Activated CD8-positive, alpha-beta memory T cell treated with anti-CD3 and anti-CD28 coated beads for 48 hours (primary cell): Measurements from ENCODE around the gene TLX1.
A peak's percentile ranks its signal among the peaks of the same experiment; 100 is the strongest.
"Not testable (repeated sequence)": the region's sequence is repeated elsewhere in the genome, so short reads cannot be mapped to it uniquely, and the experiment has no call there.

ENCODE experiments used
- DNase-seq, 3 experiments: peaks; one replicate each; pipeline ENCODE4 v3.0.0-alpha.2; 2020; ENCODE audit warnings: low read depth in 2 of 3, low spot score in 2 of 3

Gene TLX1

DNA sequence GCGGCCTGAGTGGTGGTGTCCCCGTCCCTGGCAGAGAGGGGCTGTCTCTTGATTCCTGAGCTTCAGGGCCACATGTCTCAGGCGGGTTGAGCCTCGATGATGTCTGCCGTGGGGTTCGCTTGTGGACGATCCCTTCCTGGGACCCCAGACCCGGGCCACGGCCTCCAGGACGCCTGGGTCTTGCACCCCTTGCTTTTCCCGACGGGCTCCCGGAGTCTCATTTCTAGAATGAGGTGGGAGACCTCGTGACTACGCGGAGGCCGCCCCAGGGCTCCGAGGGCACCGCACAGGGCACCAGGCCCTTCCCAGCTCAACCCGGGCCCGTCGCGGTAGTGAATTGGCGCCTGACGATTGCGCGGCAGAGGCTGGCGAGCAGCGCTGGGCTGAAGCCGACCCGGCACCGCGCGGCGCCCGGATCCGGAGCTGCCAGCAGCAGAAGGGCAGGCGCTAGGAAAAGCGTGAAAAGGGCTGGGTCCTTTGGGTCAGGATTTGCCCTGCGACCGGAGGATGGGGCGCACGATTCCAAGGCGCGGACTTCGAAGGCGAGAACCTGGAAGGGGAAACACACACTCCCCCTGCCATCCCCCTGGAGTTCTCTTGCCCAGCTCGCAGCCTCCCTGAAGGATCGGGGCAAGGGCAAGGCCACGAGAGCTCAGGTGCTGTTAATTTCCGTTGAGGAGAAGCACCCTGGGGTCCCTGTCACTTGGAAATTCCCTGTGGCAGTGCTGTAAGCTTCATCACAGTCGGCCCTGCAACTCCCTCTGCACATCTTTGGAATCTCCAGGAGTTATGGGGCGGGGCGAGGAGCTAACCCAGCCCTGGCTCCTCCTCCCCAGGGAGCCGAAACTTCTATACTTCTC, 15.5 kb downstream of the TLX1 start:
- no peak for DNase-seq

- DNase-seq, result no peak
Observed at GRCh38 chr10:101151395-101151794, 20.3 kb downstream of the TLX1 start.

DNA sequence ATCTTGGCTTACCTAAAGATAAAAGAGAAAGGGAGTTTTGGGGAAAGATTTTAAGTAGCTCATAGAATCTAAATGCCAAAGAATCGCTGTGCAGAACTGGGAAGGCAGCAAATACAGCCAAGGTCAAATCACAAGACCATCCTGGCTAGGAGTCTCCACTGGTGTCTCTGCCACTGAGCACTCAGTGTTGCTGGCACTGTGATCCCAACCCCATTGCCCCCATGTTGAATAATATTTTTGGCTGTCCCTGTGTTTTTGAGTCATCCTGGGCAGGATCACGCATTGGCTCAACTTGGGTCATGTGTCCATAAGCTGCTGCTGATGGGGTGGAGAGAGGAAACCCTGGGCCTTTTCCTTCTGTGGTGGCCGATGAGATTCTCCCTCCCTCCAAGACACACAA, 21.2 kb downstream of the TLX1 start:
- DNase-seq, result no peak

DNA sequence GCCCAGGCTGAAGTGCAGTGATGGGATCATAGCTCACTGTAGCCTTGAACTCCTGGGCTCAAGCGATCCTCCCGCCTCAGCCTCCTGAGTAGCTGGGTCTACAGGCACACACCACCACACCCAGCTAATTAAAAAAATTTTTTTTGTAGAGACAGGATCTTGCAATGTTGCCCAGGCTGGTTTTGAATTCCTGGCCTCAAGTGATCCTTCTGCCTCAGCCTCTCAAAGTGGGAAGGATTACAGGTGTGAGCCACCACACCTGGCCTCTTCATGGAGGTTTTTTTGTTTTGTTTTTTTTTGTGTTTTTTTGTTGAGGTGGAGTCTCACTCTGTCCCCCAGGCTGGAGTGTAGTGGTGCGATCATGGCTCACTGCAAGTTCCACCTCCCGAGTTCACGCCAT, 23.4 kb downstream of the TLX1 start:
- not testable (repeated sequence) for DNase-seq

GRCh38 chr10:101155896-101156295, 24.8 kb downstream of the TLX1 start:
- no peak for DNase-seq

GRCh38 chr10:101157756-101158458, 26.8 kb downstream of the TLX1 start:
- no peak for DNase-seq

DNA sequence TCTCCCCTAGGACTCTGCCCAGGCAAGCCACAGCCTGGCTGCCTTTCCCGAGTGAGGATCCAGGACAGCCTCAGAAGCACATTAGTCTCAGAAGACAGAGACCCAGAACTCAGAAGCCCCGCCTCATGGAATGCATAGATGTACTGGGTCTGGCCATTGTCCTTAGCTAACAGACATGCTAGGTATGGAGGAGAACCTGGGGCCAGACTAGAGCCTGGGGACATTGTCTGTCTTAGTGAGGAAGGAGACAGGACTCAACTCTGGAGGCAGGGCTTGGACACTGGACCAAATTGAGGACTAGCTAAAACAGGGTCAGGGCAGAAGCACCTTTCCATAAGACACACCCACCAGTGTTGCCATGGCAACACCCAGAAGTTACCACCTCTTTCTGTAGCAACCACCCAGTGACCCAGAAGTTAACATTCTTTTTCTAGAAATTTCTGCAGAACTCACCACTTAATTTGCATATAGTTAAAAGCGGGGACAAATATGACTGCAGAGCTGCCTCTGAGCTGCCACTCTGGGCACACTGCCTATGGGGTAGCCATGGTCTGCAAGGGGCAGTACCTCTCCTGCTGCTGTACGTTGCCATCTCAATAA, 27.5 kb downstream of the TLX1 start:
- DNase-seq, result no peak

- DNase-seq, result peak in 2 of 3 experiments; percentile 12 to 67
Observed at GRCh38 chr10:101161494-101162299, 30.6 kb downstream of the TLX1 start.

DNA sequence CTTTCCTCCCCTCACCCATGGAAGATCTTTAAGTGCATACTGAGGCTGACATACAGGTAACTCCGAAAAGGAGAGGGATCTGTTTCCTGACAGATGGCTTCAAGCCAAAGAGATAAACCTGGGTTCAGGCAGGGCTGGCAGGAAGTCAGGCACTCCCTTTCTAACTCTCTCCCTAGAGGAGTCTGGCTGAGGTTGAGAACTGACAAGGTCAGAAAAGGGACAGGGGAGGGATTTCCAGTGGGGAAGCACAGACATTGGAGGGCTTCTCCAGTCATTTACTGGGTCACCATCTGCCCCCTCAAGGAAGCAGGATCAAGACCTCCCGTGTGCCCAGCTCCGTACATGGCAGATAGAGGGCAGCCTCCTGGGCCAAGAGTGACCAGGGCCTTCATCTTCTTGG, 31.6 kb downstream of the TLX1 start:
- no peak for DNase-seq

DNA sequence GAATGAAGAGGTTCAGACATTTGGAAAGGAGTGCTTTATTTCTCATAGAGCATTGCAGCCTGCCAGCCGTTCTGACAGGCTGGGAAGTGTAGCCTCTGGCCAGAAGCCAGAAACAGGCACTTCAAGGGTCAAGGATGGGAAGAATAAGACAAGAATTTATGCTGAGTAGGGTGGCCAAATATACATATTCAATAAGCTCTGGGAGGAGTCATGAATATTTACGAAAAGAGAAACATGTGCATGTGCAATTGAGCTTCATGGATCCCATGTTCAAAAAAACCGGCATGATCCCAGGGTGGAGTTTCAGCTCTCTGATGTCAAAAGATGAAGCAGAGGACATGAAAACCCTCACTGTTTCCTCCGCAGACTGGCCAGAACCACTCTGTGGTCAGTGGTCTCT, 32.9 kb downstream of the TLX1 start:
- no peak for DNase-seq

- DNase-seq, result no peak
Observed at GRCh38 chr10:101165736-101166135, 34.6 kb downstream of the TLX1 start.

GRCh38 chr10:101166430-101166829, 35.3 kb downstream of the TLX1 start:
- no peak for DNase-seq

DNA sequence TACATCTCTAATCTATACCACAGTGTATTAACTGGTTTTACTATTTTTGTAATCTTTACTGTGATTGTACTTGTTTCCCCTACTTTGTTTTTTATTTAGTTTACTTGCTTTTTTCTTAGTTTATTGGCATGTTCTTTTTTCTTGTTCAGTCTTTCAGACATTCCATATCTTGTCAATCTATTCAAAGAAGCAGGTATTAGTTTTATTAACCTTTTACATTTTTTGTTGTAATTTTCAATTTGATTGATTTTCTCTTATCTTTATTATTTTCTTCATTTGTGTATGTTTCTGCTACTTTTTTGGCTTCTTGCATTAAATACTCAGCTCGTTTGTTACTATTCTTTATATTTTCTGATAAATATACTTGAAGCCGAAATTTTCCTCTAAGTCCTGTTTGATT, 41.6 kb downstream of the TLX1 start:
- DNase-seq, result no peak

GRCh38 chr10:101174319-101174718, 43.2 kb downstream of the TLX1 start:
- no peak for DNase-seq

DNA sequence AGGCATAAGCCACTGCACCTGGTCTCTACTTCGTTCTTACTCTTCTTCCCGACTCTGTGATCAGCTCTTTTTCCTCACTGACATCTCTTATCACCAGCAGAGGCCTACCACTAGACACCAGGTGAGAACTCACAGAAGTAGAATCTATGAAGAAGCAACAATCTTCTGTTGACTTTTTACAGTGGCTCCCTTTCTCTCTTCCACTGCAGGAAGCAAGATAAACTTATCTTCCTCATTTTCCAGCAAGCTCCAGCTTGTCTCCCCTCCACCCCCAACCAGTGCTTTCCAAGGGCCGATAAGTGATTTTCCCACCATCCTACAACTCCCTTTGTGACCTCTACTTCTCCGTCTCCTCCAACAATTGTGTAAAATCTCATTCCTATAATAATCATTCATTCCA, 45.5 kb downstream of the TLX1 start:
- no peak for DNase-seq

DNA sequence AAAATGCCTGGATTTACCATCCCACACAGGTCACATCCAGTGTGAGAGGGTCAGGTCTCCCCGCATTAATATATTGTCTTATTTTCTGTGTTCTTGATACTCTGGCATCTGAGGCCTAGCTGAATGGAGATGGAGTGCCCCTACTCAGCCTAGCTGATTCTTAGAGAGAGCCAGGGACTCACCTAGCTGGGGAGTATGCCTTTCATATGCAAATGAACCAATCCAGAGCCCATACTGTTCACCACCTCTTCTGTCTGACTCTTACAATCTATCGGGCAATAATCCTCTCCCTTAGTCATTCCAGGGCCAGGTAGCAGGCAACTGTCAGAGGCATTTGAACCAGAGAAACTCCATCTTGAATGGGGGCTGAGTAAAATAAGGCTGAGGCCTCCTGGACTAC, 51.8 kb downstream of the TLX1 start:
- DNase-seq, result no peak

DNA sequence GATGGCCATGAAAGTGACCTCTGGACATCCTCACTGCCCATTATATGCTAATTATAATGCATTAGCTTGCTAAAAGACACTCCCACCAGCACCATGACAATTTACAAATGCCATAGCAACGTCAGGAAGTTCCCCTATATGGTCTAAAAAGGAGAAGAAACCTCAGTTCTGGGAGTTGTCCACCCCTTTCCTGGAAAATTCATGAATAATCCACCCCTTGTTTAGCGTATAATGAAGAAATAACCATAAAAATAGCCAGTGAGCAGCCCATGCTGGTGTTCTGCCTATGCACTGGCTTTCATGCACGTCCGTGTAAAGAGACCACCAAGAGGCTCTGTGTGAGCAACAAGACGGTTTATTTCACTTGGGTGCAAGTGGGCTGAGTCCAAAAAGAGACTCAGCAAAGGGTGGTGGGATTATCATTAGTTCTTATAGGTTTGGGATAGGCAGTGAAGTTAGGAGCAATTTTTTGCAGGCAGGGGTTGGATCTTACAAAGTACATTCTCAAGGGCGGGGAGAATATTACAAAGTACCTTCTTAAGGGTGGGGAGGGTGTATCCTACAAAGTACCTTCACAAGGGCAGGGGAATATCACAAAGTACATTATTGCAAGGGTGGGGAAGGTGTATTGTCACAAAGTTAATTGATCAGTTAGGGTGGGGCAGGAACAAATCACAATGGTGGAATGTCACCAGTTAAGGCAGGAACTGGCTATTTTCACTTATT, 52.5 kb downstream of the TLX1 start:
- DNase-seq, result no peak
